ENCODE results near the gene SKOR1.

Gene SKOR1

GRCh38 chr15:67833710-67834511 lies 8.6 kb downstream of the SKOR1 start:
- H3K4me3 ChIP-seq = peak overlapping the region; percentile 66
- TF ChIP-seq CTCF (IDR thresholded peaks at IDR 0.05) = peak; percentile 15
- DNase-seq (ENCODE audit: low spot score) = no peak
- H3K27ac ChIP-seq = no peak overlapping the region

- H3K4me3 ChIP-seq = peak overlapping the region; percentile 66
- no peak overlapping the region for H3K27ac ChIP-seq
- no peak for DNase-seq (ENCODE audit: low spot score)
- TF ChIP-seq CTCF (IDR thresholded peaks at IDR 0.05) = no peak
Observed at GRCh38 chr15:67834581-67835296, 9.4 kb downstream of the SKOR1 start.

GRCh38 chr15:67835297-67836133 lies 10.2 kb downstream of the SKOR1 start:
- Histone ChIP-seq H3K4me3 (peak overlapping the region; percentile 66), H3K27ac (no peak overlapping the region)
- TF ChIP-seq CTCF (IDR thresholded peaks at IDR 0.05) = no peak
- DNase-seq (ENCODE audit: low spot score) = no peak

GRCh38 chr15:67836134-67836455 lies 10.8 kb downstream of the SKOR1 start:
- no peak overlapping the region for H3K27ac ChIP-seq
- no peak for DNase-seq (ENCODE audit: low spot score)
- no peak for TF ChIP-seq CTCF (IDR thresholded peaks at IDR 0.05)
- H3K4me3 ChIP-seq = peak overlapping the region; percentile 66

- DNase-seq (ENCODE audit: low spot score) = no peak
- Histone ChIP-seq H3K4me3 (peak overlapping the region; percentile 66), H3K27ac (no peak overlapping the region)
- peak; percentile 57 for TF ChIP-seq CTCF (IDR thresholded peaks at IDR 0.05)
Observed at GRCh38 chr15:67836477-67836876, 11.2 kb downstream of the SKOR1 start.

- no peak for TF ChIP-seq CTCF (IDR thresholded peaks at IDR 0.05)
- Histone ChIP-seq H3K27ac (no peak overlapping the region), H3K4me3 (no peak overlapping the region)
- no peak for DNase-seq (ENCODE audit: low spot score)
Observed at GRCh38 chr15:67836955-67837354, 11.6 kb downstream of the SKOR1 start.

Measured in coronary artery (tissue), 2 donors.